OCI-M1 (cell line): ENCODE measurements around the gene OSCP1.

Experiments used
- DNase-seq: peaks from one replicate; lab custom pipeline; 2025; lab: John Stamatoyannopoulos, UW

OSCP1 gene

DNA sequence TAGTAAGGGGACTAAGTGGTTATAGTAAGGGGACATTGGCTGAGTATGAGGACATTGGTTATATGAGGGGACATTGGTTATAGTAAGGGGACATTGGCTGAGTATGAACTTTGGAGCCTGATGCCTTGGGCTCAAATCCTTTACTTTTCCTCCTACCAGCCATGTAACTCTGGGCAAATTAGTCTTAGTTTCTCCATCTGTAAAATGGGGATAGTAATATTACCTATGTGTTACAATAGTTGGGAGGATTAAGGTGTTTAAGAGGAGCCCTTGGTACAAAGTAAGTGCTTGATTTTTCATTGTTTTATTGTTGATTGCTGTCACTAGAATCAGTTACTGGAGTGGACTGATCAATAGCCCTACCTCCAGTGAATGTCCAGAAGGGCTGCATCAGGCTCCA, 2.8 kb downstream of the OSCP1 start:
- DNase-seq, result no peak

DNA sequence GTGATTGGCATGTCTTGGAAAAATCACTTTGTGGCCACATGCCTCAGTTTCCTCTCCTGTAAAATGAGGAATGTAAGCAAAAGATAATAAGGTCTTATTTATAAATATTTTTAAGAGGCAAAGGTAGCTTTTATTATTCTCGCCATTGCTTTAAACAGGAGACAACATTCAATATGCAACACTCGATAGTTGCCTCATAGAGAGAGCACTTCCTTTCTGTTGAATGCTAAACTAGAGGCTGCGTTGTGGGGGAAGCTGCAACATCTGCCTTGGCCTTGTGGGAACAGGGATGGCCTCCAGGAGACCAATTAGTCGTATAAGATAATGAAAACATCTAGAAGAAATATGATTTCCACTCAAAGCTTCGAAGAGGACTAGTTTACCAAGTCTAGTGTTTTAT, 3.5 kb downstream of the OSCP1 start:
- DNase-seq, result peak; percentile 27

DNA sequence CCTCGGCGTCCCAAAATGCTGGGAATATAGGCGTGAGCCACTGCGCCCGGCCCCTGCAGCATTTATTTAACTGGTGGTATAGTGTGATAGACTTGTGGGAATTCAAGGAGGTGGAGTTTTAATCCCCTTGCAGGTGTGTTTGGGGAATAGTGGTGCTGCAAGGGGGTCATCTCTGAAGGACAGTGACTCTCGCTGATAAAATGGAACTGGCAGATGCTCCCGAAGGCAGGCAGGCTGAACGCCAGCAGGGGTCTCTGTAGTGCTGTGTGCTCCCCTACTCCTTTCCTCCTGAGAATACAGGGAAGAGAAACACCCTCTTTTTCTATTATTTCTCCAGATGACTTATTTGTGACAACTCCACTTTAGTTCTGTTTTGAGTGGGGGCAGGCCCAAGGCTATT, 4.0 kb downstream of the OSCP1 start:
- peak; percentile 76 for DNase-seq

DNA sequence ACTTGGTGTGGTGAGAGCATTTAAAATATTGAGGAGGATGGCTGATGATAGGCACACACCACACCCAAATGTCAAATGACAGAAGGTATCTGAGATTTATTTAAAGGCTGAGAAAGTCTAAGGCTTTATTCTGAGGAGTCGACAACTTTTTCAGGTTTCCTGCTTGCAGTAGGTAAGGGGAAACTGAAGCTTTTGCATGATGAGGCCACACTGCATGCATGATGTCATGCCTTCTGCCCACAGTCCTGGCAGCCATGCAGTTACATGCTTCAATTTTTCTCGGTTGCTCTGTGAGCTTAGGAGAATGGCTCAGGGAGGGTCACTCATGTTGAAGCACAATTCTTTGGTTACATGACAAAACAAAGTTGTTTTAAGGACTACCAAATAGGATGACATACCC, 7.0 kb downstream of the OSCP1 start:
- no peak for DNase-seq

DNA sequence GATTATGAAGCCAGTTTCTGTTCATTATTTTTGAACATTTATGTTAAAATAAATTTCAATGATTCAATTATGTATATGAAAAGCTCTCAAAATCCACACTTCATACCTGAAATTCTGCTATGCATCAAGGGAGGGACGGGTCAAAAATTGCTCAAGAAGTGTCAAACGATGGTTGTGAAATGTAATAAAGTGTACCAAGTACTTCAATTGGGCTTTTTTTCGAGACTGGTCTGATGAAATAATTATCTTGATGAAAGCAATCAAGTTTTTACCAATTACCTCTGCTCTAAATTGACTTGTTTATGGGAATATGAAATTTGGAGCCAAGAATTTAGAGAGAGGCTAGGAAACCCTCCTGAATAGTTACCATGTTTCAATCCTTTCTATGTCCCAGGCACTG, 7.9 kb downstream of the OSCP1 start:
- DNase-seq, result peak; percentile 17

DNA sequence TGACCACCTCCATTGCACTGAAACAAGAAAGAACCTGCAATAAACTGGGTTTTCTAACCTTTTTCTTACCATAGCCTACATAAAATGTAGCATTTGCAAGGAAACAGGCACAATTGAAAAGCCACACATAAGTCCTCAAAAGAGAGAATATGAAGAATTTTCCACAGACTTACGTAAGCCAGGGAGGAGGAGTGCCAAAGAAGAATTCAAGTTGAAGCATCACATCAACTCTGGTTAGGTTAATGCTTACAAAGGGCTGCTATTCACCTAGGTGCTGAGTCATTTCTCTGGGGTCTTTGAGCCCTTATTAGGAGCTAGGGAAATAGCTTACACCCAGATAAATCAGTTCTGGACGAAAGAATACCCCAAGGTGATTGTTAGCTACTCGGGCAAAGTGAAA, 9.6 kb downstream of the OSCP1 start:
- no peak for DNase-seq

DNA sequence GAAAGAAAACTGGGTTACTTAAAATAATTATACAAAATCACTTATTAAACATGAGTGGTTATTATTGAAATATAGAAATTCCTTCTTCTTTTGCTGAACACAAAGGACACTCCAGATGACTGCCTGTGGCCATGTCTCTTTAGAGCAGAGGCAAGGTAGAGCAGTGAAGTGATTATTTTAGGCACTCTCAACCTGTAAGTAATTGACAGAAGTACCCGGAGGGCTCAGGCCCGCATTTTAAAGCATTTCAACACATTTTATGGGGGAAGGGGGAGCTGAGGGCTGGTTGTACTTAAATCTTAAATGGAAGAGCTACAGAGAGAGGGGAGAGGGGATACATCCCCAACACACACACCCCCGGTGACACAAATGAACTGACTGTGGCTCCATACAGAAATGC, 10.2 kb downstream of the OSCP1 start:
- no peak for DNase-seq

DNA sequence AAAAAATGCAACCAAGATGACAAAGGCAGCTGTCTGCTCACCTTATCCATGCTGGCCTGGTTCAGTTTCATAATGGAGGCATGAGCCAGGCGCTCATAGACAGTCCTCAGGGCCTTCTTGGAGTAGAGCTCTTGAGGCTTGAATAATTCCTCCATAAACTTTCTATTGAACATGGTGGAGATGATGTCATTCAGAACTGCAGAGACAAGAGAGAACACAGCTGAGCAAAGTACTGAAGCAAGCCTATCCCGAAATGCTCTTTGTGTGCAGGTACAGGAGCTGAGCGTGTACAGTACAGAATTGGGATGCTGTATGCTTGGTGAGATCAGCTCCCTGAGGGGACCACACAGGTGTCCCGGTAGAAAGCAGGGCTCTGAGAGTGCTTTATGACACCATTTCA, 11.5 kb downstream of the OSCP1 start:
- DNase-seq, result no peak

DNA sequence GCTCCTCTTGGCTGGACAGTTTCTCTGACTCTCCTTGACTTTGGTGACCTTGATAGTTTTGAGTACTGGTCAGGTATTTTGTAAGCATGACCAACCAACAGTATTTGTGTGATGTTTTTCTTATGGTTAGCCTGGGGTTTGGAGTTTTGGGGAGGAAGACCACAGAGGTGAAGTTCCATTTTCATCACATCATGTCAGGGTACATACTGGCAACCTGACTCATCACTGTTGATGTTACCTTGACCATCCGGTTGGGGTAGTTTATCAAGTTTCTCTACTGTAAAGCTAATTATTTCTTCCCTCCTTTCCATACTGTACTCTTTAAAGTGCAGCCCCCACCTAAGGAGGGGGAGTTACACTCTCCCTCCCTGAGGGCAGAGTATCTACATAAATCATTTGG, 13.4 kb downstream of the OSCP1 start:
- DNase-seq, result no peak

DNA sequence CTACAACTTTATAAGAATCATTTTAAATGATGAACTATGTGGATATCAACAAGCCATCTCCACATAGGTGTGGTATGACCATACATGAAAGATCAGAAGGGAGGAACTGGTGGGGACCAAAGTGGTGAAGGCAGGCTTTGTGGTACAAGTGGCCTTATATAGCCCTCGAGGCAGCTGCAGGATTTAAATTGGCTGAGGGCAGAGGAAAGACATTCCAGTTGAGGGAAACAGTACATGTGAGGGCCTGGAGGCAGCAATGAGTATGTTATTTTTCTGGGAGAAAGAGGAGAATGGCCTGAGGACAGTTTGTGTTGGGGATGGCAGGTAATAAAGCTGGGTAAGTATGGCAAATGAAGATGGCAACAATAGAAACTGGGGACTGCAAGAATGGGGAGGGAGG, 17.1 kb downstream of the OSCP1 start:
- DNase-seq, result no peak

DNA sequence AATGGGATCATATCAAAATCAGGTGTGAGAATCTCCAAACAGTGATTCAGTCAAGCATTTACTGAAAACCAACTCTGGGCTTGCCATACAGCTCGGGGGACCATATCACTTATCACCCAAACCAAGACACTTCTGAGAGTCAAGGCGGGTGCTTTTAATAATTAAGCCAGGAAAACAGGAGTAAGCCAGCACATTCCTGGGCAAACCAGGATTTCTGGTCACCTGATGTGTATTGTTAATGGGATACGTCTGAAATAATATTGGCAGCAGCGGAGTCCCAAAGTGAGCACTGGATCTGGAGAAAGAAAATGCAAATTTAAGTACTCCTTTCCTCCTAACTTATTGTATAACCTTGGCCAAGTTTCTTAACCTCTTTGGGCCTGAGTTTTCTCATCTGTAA, 17.6 kb downstream of the OSCP1 start:
- no peak for DNase-seq

DNA sequence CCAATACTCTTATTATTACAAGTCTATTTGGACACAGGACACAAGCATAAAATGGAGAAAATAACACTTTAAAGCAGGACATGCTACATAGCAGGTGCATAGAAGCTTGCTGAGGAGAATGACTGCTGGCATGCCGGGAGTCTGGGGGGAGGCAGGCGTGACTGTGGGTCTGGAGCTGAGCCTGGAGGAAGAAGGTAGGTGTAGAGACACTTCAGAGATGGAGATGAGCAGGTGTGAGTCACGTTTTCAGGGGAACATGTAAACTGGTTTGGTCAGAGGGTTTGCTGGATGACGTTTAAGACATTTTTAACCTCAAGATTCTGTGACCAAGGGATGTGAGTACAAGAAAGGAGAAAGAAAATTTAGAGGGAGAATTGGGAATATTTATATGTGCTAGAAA, 24.5 kb downstream of the OSCP1 start:
- DNase-seq, result no peak

DNA sequence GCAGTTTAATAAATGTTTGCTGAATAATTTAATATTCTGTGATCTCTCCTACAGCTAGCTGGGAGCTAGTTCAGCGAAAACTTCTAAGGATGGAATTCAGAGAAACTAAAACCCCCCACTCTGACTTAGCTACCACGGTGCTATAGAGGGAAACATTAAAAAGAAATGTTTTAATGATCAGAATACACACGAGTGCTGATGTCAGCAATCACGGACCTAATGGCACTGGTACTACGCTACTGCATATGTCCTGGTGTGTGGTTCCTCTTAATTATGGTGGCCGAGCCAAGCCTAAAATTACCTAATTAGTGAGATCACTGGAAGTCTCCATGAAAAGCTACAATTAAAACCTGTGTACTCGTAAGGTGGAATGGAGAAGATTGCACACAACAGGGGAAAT, 28.6 kb downstream of the OSCP1 start:
- no peak for DNase-seq

DNA sequence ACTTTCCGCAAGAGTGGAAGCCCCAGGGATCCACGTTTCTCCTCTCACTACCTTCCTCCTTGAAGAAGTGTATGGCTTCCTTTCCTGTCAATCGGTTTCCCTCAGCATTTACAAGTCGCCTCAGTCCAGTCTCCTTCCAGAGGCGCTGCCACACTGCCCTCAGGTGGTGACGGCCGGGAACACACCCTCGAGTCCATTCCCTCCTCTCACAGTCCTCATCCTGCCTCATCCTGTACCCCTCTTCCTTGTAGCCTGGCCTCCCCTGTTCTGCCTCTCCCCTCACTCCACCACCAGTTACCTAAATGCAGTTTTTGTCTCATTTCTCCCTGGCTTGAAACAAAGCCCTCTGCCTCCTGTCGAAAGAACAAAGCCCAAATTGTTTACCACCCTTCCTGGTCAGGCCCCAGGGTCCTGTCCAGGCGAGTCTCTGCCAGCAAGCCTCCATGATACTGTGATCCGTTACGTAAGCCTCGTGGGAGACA, 29.4 kb downstream of the OSCP1 start:
- DNase-seq, result peak; percentile 93

DNA sequence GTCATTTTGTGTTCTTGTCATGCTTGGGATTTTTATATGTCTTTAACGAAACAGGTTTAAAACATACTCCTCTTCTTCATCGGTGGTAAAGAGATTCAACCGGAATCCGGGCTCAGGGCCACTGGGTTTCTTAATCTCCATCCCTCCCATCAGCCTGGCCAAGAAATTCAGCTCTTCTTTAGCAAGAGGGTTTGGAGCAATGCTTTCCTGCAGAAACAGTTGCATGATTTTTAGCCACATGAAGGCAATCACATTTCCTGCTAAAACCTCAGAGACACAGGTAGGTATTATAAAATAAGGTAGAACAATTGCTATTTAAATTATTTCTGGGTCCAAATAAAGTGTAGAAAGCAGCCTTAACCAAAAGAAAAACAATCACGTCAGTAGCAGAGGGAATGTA, 29.8 kb downstream of the OSCP1 start:
- no peak for DNase-seq

DNA sequence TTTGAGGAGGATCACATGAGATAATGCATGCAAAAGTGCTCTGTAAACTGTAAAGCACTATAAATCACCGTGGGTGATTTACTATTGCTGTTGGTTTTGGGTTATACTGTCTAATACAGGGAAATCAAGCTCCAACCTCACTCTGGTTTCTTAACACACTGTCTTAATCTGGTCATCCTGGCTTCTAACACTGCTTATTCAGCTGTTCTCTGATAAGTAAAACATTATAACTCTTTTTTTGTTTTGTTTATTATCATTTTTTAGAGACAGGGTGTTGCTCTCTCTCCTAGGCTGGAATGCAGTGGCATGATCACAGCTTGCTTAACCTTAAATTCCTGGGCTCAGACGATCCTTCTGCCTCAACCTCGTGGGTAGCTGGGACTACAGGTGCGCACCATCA, 30.7 kb downstream of the OSCP1 start:
- DNase-seq, result no peak

DNA sequence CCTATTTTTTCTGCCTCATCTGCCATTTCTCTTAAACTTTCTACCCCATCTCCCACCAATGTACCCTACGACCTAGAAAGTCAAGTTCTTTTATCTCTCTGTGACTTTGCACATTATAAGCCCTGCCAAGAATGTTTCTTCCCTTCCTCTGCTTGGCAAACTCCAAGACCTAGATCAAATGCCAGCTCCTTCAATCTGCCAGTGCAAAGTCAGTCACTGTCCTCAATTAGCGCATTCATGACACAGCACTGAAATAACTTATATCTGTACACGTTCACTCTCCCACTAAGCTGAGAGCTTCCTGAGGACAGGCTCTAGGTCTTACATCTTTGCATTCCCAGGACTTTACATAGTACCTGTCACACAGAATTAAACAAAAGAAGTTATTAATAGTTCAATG, 31.1 kb downstream of the OSCP1 start:
- DNase-seq, result no peak

DNA sequence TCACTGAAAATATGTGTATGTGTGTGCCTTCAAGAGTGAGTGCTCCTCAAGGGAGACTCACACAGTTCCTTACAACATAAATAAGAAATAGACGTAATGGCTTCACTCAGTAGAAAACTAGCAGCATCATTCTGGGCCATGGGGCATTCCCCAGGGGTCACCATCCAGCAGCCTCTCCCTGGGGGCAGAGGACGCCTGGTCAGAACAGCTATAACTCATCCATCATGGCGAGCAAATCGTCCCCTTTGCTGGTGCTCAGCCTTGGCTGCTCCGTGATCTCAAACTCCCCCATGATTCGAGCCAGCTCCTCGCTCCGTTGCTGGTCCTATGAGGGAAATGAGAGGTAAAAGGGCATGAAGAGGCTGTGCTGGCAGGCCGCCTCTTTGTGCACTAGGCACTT, 32.3 kb downstream of the OSCP1 start:
- no peak for DNase-seq

DNA sequence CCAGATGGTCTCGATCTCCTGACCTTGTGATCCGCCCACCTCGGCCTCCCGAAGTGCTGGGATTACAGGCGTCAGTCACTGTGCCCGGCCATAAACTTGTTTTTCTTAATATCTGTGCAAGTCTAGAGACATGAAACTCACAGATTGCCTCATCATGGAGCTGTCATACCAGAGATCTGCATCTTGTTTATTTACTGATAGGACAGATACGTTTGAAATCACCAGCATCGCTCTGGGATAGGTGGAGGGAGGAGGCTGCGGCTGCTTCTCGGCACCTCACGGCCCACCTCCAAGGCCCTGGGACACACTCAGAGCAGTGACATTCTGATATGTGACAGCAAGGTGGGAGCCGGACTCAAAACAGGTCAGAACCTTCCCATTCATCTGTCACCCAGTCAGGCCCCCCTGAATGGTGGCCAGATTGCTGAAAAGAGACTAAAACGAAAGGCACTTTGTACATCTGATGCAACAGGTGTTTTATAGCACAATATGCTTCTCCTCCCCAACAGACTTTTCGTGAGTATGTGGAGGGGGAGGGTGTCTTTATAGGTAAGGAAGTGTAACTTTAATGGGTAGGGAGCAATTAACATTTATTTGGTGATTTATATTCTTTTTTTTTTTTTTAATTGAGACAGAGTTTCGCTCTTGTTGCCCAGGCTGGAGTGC, 34.5 kb downstream of the OSCP1 start:
- no peak for DNase-seq

DNA sequence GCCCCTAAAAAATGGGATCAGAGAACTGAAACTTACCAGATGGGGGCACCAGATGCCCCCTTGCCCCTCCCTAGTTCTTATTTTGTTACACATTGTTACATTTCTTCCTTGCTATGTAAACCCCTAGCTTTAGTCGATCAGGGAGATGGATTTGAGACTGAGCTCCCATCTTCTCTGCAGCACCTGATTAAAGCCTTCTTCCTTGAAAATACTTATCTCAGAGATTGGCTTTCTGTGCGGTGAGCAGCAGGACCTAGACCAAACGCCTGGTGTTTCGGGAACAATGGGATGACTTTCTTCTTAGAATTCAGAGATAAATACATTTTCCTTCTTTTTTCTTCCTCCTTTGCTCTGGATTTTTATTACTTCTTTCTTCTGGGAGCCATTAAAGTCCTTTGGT, 35.9 kb downstream of the OSCP1 start:
- peak; percentile 17 for DNase-seq

DNA sequence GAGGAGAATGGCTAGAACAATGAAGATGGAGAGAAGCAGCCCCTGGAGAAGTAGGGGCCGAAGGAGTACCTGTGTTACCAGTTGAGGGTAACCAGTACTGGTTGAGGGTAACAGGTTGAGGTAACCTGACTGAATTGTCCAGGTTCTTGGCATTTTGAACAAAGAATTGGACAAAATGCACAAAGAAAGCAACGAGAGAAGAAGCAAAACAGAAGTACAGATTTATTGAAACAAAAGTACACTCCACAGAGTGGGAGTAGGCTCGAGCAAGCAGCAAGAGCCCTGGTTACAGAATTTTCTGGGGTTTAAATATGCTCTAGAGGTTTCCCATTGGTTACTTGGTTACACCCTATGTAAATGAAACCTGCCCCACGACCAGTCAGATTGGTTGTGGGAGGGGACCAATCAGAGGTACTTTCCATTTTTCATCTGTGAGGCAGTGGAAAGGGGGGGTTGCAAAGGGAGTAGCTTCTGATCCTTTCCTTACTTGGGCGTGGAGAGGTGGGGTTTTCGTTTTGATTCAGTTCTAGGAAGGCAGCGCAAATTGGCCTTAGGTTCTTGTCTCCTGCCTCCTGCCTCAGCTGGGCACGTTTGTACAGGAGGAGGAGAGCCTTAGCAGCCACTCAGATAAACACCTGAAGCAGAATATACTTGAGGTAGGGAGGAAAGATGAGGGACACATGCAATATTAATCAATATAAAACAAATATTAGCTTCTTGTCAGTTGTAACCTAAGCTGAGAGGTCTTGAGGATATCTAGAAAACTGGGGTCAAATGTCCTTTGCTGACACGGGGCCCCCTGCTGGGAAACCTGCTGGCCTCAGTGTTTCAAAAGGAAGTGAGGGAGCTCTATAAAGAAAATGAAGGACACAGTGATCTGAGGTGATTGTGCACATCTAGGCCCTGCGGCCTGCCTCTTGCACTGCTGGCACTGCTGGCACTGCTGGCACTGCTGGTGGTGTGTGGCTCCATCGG, 38.3 kb downstream of the OSCP1 start:
- peak; percentile 92 for DNase-seq

DNA sequence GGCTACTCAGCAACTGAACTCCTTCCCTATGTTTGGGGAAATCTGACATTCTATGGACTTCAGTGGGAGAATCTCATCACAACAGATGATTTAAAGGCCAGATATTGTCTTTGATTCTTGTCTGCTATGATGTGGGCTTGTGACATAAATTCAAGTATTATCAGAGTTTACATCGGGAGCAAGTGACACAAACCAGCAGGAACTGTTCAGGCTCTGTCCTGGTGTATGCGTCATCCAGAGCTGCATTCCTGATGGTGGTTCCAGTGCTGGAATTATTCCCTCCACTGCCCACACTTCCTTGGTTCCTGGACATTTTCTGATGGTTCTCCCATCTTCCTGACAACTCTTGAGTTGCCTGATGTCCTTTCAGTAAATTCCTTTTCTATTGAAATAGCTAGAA, 41.8 kb downstream of the OSCP1 start:
- no peak for DNase-seq

DNA sequence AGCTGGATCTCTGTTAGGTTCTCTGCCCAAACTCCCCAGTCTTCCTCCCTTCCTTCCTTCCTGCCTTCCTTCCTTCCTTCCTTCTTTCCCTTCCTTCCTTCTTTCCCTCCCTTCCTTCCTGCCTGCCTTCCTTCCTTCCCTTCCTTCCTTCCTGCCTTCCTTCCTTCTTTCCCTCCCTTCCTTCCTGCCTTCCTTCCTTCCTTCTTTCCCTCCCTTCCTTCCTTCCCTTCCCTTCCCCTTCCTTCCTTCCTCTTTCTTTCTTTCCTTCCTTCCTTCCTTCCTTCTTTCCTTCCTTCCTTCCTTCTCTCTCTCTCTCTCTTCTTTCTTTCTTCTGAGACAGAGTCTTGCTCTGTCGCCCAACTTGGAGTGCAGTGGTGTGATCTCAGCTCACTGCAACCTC, 43.8 kb downstream of the OSCP1 start:
- DNase-seq, result no peak
